Measurements from ENCODE around the gene KCNG2.

GRCh38 chr18:79899609-79900445 lies 102.1 kb downstream of the KCNG2 start:
- TF ChIP-seq CTCF (IDR thresholded peaks at IDR 0.05) = no peak
- TF ChIP-seq EZH2 (IDR thresholded peaks at IDR 0.05) = no peak

Data from neural progenitor cell (in vitro differentiated cells).